ENCODE data around the gene CEP164.

The CEP164 gene
- 69.5 to 77.4 reads per million in 2 donors for total RNA-seq

DNA sequence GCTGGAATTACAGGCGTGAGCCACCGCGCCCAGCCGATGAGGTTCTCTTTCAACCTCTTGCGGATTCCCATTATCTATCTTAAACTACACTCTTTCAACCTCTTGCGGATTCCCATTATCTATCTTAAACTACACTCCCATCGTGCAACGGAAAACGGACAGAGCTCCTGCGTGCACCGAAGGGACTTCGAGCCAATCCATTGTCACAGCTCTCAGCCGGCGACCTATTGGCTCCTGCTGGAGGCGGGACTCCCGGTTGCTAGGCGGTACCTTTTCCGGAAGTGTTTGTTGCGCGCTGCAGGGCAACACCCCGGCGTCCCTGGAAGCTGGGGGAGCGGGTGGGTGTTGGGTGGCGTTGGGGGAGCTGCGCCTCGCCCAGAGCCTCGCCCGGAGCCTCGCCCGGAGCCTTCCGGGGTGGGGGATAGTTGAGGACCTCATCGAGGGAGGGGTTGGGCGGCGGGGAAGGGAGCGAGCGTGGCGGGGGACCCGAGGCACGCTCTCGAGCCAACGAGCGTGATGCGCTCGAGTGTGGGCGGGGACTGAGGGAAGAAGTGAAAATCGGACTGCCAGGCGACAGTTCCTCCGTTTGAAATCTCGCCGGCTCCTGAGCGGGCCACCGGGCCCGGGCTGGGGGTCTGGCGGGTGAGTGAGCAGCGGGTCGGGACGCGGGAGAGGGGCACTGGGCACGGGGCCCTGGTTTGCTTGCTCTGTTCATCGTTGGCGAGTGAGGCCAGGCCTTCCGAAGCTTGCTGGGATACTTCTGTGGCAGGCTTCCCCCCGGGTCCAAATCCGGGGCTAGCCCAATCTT is at the start of gene CEP164:
TSS of gene CEP164 (plus strand) at position 288 of the 808 bp plus-strand sequence. CDS start 10,733 bp downstream, outside the sequence.
- peak; percentile 86 for DNase-seq

DNA sequence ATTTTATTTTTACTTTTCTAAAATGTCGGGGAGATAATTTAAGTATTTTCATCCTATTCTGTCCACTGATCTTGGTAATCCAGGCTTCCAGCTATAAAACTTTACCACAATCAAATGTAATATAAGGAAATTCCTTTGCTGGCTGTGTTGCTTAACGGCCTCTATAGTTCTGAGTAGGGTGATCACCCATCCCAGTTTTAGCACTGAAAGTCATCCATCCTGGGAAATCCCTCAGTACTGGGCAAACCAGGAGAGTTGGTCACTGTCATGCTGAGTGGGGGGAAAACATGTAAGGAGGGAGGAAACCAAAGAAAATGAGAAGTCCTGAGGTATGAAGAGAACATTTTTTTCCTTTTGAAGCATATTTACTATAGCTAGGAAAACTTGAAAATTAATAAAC is 49.3 kb upstream of the CEP164 start:
- no peak for DNase-seq

DNA sequence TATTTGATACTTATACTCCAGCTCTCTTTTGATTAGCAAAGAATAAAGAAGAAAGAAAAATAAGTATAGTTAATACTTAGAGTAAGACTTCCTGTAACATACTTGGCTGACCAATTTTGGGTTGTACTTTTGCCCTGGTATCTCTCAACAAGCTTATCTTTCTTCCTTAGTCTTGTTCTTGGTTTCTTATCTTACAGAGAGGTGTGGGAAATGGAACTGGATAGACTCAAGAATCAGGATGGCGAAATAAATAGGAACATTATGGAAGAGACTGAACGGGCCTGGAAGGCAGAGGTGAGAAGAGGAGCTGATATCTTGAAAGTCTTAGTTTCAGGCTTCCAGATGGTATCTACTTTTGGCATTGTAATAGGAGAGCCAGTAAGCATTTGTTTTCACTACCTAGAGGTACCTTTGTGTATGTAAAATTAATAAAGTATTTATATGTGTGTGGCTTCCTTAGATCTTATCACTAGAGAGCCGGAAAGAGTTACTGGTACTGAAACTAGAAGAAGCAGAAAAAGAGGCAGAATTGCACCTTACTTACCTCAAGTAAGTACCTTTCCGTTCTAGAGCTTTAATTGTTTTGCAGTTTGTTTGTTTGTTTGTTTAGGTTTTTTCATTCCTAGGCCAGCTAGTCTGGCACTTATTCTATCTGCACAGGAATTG is 47.8 kb upstream of the CEP164 start:
- no peak for DNase-seq

DNA sequence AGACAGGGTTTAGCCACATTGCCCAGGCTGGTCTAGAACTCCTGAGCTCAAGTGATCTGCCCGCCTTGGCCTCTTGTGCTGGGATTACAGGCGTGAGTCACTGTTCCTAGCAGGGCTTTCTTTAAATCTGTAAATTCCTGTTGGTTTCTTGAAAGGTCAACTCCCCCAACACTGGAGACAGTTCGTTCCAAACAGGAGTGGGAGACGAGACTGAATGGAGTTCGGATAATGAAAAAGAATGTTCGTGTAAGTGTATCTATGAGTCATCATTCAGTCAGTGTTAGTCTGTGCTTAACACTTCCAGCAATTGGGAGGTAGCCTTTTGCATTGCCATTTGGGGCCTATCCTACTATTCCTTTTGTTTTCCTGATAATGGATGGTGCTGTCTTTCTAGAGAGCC is 46.5 kb upstream of the CEP164 start:
- no peak for DNase-seq

DNA sequence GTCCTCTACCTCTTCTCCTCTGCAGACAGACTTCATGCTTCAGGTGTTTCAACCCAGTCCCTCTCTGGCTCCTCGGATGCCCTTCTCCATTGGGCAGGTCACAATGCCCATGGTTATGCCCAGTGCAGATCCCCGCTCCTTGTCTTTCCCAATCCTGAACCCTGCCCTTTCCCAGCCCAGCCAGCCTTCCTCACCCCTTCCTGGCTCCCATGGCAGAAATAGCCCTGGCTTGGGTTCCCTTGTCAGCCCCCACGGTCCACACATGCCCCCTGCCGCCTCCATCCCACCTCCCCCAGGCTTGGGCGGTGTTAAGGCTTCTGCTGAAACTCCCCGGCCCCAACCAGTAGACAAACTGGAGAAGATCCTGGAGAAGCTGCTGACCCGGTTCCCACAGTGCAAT is 45.8 kb upstream of the CEP164 start:
- no peak for DNase-seq

DNA sequence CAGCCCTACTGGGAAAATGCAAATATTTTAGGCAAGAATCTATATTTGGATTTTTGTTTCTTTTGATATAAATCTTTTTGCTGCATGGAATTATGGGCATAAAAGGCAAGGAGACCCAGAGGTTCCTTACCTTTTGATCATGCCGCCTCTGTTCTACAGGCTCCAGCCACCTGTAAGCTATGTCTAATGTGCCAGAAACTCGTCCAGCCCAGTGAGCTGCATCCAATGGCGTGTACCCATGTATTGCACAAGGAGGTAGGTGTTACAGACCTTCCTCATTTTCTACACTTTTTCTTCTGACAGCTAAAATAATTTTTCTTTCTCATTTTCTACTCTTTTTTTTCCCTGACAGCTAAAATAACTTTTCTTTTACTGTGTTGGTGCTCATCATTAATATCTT is 44.7 kb upstream of the CEP164 start:
- no peak for DNase-seq

DNA sequence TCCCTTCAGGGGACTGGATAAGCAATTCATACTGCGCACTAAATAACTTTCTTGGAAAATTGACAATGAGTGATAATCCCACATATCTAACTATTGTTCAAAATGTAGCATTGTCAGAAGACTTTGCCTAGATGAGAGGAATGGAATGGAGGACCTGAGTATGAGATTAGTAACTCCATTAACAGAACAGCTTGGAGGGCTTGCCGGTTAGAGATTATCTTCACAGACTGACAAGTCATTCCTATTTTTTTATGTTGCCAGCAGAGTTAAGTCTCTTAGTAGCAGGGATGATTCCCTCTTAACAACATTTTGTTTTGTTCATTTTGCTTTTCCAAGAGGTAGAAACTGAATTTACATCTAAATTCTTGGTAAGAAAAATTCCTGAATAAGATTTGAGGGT is 43.6 kb upstream of the CEP164 start:
- DNase-seq, result no peak

DNA sequence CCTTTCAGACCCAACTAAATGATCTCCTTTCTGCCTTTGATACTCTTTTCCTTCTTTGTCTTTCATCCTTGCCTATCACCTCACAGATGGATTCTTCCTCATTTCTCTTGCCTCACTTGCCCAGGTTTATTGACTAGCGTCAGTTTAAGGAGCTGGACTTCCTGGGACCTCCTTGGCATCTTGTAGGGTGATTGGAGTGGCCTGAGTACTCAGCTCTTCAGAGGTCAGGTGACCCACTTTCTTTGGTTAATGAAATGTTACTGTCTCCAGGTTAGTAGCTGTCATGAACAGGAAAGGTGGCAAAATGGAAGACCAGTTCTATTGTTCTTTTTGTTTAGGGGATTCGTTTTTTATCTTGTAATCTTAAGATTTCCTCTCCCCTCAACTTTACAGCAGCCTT is 41.1 kb upstream of the CEP164 start:
- no peak for DNase-seq

DNA sequence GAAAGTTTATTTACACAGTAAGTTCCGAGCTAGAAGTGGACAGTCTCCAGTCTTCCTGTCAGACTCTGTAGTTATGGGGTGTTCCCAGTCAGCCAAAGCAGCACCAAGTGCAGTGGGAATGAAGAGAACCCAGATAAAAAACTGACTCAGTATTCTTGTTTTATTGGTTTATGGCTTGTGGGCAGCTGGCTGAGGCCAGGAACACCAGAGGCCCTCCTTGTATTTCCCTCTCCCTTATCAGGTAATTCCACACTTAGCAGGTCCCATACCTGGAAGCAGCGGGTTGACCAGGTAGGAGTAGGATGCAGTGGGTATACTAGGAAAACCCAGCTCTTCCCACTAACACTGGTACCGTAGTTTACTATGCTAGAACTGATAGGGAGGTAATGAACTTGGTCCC is 40.0 kb upstream of the CEP164 start:
- DNase-seq, result no peak

DNA sequence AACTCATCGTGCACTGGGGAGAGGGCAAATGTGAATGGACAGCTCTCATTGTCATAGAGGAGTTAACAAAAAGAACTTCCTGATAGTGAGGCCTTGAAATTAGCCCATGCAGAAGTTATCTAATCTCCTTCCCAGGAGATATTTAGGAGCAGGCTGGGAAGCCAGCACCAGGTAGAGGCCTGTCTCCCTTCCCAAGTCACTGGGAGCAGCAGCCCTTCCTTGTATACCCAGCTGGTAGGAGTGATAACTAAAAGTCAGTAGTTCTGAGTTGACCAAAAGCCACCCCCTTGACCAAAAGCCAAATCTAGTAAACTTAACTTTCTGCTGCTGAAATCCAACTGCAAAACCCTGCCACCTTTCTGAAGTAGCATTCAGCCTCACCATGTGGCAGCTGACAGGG is 37.9 kb upstream of the CEP164 start:
- DNase-seq, result no peak

DNA sequence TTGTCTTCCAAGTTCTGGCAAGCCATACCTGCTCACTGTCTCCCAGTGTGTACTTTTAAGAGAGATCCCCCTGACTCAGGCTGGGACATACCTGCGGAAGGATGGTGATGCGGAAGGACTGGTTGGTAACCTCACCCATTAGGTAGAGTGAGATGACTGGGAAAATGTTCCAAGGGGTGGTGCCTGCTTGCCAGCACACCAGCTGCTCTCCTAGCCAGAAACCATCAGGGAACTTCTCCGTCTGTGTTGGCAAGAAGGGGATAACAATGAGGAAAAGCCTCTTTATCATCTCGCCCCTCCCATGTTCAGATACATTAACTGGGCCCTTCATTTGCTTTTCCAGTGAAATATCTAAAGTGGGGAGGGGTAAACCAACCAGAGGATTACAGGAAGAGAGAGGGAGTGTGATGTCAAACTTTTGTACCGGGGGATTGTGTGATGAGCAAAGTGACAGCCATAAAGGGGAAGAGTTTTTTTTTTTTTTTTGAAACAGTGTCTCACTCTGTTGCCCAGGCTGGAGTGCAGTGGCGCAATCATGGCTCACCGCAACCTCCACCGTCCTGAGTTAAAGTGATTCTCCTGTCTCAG is 36.8 kb upstream of the CEP164 start, which contains the start of gene BACE1-AS:
TSS of gene BACE1-AS (plus strand) at position 538 of the 588 bp plus-strand sequence.
- DNase-seq, result no peak

DNA sequence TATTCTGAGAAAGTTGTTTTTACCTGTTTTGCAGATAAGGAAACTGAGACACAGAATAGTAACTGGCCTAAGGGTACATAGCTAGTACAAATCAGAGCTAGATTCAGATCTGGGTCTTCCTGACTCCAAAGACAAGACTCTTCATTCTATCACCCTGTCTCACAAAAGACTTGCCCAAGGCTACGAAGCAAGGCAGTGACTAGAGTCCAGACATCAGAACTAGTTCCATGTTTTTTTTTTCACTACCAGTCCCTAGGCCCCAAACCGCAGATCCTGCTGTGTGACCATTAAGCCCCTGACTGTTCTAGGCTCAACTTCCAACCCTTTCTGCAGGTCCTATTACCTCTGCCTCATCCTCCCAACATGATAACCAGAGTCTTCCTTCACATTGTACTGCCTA is 35.0 kb upstream of the CEP164 start:
- DNase-seq, result no peak

DNA sequence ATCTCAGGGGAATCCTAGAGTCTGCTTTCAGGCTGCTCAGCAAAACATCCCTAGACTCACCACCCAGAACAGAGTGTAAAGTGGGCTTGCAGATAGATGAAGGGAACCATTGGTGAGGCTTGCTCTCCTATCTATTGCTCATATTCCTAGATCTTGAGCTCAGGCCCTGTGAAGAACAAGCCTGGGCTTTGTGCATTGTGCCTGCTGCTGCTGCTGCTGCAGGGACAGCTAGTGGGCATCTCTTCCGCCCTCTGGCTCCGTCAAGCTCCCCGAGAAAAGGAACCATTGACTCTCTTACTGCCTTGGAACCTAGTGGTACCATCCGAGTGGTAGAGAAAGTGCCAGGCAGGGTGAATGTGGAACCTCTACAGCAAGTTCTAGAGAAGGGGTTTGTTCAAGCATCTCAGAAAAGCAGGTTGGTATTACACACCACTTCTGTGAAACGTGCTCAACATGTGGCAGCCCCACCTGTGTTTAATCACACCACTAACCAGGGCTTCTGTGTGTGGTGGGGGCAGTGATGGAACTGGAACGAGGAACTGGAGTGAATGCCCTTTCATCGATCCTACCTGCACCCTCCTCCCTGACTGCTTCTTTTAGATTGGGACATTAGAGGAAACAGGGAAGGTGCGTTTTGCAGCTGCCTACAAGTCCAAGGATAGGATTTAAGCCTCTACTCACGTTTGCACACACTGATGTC is 32.1 kb upstream of the CEP164 start:
- DNase-seq, result no peak

DNA sequence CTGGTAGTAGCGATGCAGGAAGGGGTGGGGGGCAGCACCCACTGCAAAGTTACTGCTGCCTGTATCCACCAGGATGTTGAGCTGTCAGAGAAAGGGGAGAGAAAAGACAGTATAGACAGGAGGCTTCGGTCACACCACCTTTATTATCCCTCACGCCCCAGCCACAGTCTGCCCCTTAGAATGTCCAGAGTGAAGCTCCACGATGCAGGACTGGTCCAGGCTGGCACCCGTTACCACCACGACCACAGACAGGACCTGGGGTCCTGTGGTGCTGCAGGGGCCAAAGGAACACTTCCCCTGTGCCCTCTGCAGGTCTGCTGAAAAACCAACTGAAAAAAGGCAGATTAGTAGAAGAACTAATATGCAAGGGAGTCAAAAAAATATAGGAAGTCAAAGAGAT is 30.8 kb upstream of the CEP164 start:
- DNase-seq, result no peak

DNA sequence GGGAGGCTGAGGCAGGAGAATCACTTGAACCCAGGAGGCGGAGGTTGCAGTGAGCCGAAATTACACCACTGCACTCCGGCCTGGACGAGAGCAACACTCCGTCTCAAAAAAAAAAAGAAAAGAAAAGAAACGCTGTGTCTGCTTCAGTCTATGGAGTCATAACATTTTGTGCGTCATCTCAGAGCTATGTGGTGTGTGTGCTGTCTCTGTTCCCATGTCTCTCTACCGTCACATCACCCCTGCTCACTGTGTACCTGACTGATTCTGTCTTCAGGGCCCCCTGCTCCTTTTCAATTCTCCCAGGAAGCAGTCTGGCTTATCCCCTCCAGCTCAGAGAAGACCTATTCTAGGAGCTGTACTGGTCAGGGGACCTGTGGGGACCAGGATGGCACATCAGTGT is 29.5 kb upstream of the CEP164 start:
- DNase-seq, result no peak

DNA sequence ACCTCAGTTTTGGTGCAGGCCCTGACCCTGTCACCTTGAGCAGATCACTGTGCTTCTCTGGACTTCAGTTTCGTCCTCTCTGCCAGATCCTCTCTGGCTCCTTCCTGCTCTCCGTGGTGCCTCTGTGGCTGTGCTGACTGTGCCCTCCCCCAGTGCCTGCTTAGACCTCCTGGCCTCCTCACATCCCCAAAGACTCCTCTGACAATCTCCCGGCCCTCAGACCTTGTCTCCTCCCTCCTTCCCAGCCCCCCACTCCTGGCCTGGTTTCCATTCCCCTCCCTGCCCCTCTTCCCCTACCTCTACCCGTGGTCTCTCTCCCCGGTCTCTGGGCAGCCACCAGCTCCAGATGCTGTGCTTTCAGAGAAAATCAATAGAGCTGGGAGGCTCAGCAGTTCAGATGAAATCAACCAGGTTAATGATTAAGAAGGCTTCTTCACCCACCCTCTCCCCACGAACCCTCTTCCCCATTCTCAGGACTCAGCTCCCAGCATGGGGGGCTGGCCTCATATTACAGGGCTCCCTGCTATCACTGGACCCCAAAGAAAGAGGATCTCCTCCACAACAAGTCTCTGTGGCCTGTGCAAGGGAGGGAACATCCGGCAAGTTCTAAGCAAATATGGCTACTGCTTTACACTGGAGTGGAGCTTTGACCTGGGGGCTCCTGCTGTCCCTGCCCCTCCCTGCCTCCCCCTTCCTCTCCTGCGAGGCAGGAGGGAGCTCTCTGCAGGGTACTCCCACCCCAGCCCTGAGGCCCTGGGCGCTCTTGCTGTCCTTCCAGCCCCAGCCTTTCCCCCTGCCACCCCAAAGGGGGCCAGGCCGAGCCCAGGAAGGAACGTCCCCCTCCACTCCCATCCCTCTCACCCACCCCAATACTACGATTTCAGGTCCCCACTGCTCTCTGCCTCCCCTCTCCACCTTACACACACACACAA is 28.0 kb upstream of the CEP164 start:
- DNase-seq, result no peak

DNA sequence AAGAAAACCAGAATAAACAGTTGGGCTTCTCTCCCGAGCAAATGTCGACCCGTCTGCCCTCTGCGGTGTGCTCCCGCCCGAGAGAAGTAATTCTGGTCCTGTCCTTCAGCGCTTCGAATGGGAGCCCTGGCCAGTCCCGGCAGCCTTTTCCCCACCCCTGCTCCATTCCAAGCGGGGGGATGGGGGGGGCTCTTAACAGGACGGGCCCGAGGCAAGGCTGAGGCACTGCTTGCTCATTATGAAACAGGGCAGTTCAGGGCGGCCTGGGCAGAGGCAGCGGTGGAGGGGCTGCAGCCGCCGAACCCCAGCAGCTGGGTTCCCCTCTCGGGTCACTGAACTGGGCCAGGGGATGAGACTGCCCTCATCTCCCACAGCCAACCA is 27.4 kb upstream of the CEP164 start:
- no peak for DNase-seq

DNA sequence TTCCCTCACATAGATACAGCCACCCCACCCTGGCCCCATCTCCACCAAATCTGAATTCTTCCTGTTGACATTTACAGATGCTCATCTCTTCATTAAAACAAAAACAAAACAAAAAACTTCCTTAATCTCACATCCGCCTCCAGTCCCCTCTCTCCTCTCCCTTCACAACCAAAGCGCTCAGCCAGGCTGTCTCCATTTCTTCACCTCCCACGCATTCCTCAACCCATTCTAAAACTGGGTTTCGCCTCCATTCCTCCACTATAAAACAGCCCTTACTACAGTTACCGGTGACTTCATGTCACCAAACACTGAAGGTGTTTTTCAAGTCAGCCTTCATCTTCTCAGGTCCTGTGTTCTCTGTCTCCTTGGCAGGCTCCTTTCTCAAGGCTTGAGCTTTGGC is 26.9 kb upstream of the CEP164 start:
- DNase-seq, result no peak

DNA sequence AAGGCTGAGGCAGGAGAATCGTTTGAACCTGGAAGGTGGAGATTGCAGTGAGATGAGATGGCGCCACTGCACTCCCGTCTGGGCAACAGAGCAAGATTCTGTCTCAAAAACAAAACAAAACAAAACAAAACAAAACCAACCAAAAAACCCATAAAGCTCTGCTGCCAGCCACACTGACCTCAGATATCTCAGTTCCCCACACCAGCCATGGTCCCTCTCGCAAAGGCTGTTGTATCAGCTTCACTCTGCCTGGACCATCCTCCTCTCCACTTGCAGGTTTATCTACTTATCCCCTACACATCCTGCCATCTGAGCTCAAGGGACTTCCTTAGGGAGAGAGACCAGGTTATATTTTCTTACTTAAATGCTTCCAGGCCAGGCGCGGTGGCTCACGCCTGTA is 25.4 kb upstream of the CEP164 start:
- no peak for DNase-seq

DNA sequence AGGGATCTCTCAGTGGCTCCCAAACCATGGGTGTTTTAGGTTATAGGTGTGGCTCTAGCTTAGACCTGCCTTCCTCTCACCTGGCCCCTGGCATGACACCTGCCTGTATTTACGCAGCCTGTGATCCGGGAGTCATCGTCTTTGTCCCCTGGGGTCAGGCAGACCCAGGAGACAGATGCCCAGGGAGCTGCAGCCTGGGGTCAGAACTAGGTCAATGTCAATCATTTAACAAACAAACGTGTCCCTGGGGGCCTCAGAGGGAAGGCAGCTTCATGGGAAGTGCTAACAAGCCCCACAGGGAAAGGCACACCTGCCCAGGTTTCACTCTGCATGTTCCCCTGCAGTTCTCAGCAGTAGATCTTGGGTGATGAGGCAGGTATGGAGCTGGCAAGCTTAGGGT is 24.6 kb upstream of the CEP164 start:
- DNase-seq, result no peak

DNA sequence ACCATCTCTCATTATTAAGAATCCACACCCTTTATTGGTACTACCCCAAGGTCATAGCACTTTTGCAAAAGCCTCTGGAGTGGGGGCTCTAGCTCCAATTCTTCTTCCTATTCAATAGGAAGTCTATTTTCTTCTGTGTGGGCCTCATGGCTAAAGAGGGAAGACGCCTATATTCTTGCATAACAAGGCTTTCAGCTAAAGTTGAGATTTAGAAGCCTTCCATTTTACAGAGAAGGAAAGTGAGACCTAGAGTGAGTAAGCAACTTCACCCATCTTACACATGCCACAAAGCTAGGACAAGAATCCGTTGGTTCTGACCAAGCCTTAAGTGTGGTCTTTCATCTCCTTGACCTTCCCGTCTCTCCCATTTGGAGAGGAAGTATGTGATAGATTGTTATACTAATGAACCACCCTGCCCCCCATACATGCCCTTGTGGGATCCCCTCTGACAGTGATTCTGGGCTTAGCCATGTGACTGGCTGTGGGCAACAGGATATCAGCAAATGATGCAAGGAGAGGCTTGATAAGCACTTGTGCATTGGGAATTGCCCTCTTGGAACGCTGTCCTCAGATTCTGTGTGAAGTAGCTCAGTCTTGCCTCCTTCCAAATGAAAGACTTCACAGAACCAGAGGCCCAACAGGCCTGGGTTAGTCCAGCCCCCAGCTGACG is 23.9 kb upstream of the CEP164 start:
- no peak for DNase-seq

DNA sequence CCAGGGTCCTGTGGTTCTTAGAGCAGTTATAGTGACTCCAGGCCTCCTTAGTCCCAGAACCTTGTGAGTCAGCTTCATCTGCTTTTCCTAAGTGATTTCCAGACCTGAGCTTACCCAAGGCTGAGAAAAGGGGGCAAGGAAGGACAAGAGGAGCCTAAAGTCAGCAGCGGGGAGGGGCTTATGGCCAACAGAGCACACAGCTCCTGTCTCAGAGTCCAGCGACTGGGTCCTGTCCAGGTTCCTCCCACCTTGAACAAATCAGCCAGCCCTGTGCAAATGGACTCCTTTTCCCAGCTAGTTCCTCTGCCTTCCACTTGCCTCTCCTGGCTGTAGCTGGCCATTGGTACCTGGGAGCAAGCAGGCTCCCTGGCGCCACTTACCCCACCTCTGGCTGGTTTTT is 22.5 kb upstream of the CEP164 start:
- no peak for DNase-seq
